Colonic mucosa (tissue), 4 donors: ENCODE measurements around the gene LCNL1. TPM values are rescaled to one million over a fixed set of nuclear protein-coding genes. Genes with fewer than 3 reads are reported as not detected.

ENCODE experiments used
- DNase-seq: peaks from one replicate; pipeline ENCODE4 v3.0.0-alpha.2; 2020
- H3K27ac ChIP-seq: fragments of 200-600 bp; one replicate; pipeline ENCODE4 v1.8.0; 2021
- H3K27me3 ChIP-seq: fragments of 200-600 bp; one replicate; pipeline ENCODE4 v1.8.0; 2021
- H3K36me3 ChIP-seq: fragments of 200-600 bp; one replicate; pipeline ENCODE4 v1.8.0; 2021
- H3K4me1 ChIP-seq: fragments of 200-600 bp; one replicate; pipeline ENCODE4 v1.8.0; 2021; ENCODE audit warnings: mild to moderate bottlenecking
- H3K4me3 ChIP-seq: fragments of 200-600 bp; one replicate; pipeline ENCODE4 v1.8.0; 2021
- H3K9ac ChIP-seq, 2 donors: one replicate each; pipeline ENCODE4 v1.7.0; 2013; ENCODE audit warnings: control low read depth in 2 of 2, low read depth in 2 of 2, low read length in 2 of 2
- H3K9me3 ChIP-seq: fragments of 200-600 bp; one replicate; pipeline ENCODE4 v1.8.0; 2021
- CTCF ChIP-seq: fragments of 200-600 bp; IDR thresholded peaks from one replicate; pipeline ENCODE4 v1.8.0; 2022; ENCODE audit warnings: antibody characterized with exemption, mild to moderate bottlenecking
- intact Hi-C: fragments of 100-400 bp; cut with DNase I; formaldehyde crosslinking; loops from one replicate; pipeline ENCODE4 v1.14.1; 2022
- total RNA-seq, 2 donors: library from RNA; stranded (reverse); fragmentation: NEBNext Ultra II Directional in 1 of 2; extraction: Animal tissue kit (Norgen Biotek cat#: 25700) in 1 of 2; gene quantifications; one replicate each; pipeline ENCODE4 v1.2.1, GENCODE V29; 2021
- donor health status: healthy.
- donor health status: DM: no; HTN: no; CAD: no.
- donor health status: DM: no; HTN: no; CAD: no.

Gene LCNL1
- total RNA-seq, 2 donors from 2014 or later: not detected

- DNase-seq: no peak
These were observed 41.3 kb upstream of the LCNL1 start for GRCh38 chr9:136941231-136942111.

GRCh38 chr9:136942112-136942880 is 40.5 kb upstream of the LCNL1 start:
- no peak for DNase-seq
- intact Hi-C loops: no loop called here
- no peak for TF ChIP-seq CTCF
- H3K36me3 ChIP-seq: peaks cover 26% of the 10 kb centered on the region
- peaks cover 5% of the 10 kb centered on the region for H3K4me1 ChIP-seq
- H3K27me3 ChIP-seq: no peaks in the 10 kb centered on the region
- no peak overlapping the region for H3K4me3 ChIP-seq
- no peak overlapping the region for H3K9ac ChIP-seq
- no peaks in the 10 kb centered on the region for H3K9me3 ChIP-seq
- H3K27ac ChIP-seq: no peak overlapping the region

More at GRCh38 chr9:136941231-136942111, 41.3 kb upstream of the LCNL1 start:
- H3K27ac ChIP-seq: no peak overlapping the region
- no peak overlapping the region for H3K4me3 ChIP-seq
- no peak overlapping the region for H3K9ac ChIP-seq
- no peaks in the 10 kb centered on the region for H3K27me3 ChIP-seq
- TF ChIP-seq CTCF: no peak
- intact Hi-C loops: no loop called here
- H3K9me3 ChIP-seq: no peaks in the 10 kb centered on the region
- peaks cover 5% of the 10 kb centered on the region for H3K4me1 ChIP-seq
- peaks cover 26% of the 10 kb centered on the region for H3K36me3 ChIP-seq

- no peak overlapping the region for H3K27ac ChIP-seq
- H3K36me3 ChIP-seq: peaks cover 26% of the 10 kb centered on the region
- H3K27me3 ChIP-seq: no peaks in the 10 kb centered on the region
- peak overlapping the region; percentile 99 for H3K4me3 ChIP-seq
- H3K9me3 ChIP-seq: no peaks in the 10 kb centered on the region
- DNase-seq: no peak
- TF ChIP-seq CTCF: no peak
- H3K4me1 ChIP-seq: peaks cover 7% of the 10 kb centered on the region
- intact Hi-C loops: no loop called here
- H3K9ac ChIP-seq: peak overlapping the region in 1 of 2 donors; percentile 93
These were observed 39.9 kb upstream of the LCNL1 start for GRCh38 chr9:136942881-136943230.

- Histone ChIP-seq H3K9me3 (no peaks in the 10 kb centered on the region), H3K27me3 (no peaks in the 10 kb centered on the region), H3K36me3 (peaks cover 26% of the 10 kb centered on the region), H3K9ac (peak overlapping the region; percentile 84 to 93), H3K4me1 (peaks cover 10% of the 10 kb centered on the region), H3K4me3 (peak overlapping the region; percentile 99), H3K27ac (peak overlapping the region; percentile 87)
- TF ChIP-seq CTCF: no peak
- DNase-seq: peak; percentile 48
- intact Hi-C loops: loop anchor here (2.0 kb wide), 1 partner anchor 85 kb away; the partner anchor contains the start of gene ABCA2
These were observed 39.2 kb upstream of the LCNL1 start for GRCh38 chr9:136943291-136944211.

- Histone ChIP-seq H3K9ac (peak overlapping the region; percentile 84 to 93), H3K9me3 (no peaks in the 10 kb centered on the region), H3K4me3 (peak overlapping the region; percentile 99), H3K36me3 (peaks cover 26% of the 10 kb centered on the region), H3K27ac (peak overlapping the region; percentile 87), H3K4me1 (peaks cover 10% of the 10 kb centered on the region), H3K27me3 (no peaks in the 10 kb centered on the region)
- intact Hi-C loops: loop anchor here (2.0 kb wide), 1 partner anchor 85 kb away; the partner anchor contains the start of gene ABCA2
- no peak for TF ChIP-seq CTCF
- no peak for DNase-seq
These were observed 38.6 kb upstream of the LCNL1 start for GRCh38 chr9:136944212-136944518.
